HepG2 (cell line): ENCODE results near the gene CLMP. TPM values are rescaled to one million over a fixed set of nuclear protein-coding genes. Genes with fewer than 3 reads are reported as not detected.

ENCODE experiments used
- ATAC-seq: fragments of 200-7000 bp; cut with Tn5 transposase; 3 replicates; pipeline ENCODE4 v1.9.1; 2020; ENCODE audit warnings: mild to moderate bottlenecking, moderate library complexity
- BruUV-seq: library from RNA; stranded (reverse); fragments of 400-500 nt; replicated peaks from 2 replicates; lab custom pipeline; 2021; lab: Mats Ljungman, UMichigan
- CTCF ChIA-PET: fragments of 300-600 bp; formaldehyde crosslinking; extraction: SDS; loops from one replicate; lab custom pipeline; 2021; ENCODE audit warnings: low total read pairs, inconsistent platforms, low intra/inter-chr PET ratio; lab: Yijun Ruan, JAX
- POLR2A ChIA-PET: fragments of 350-600 bp; sonication (Branson Sonifier 250); formaldehyde crosslinking; loops from one replicate; lab custom pipeline; 2020; ENCODE audit warnings: antibody characterized with exemption, inconsistent platforms; lab: Yijun Ruan, JAX
- DNase-seq: peaks from one replicate; pipeline ENCODE4 v3.0.0-alpha.2; 2015; ENCODE audit warnings: low spot score
- FAIRE-seq: peaks from 3 replicates; lab custom pipeline; 2011; peaks lifted over from hg19 to GRCh38; lab: Jason Lieb, UNC
- H2AFZ ChIP-seq: one replicate; pipeline ENCODE4 v1.6.1; 2011; ENCODE audit warnings: low read length, inconsistent platforms
- H3K27ac ChIP-seq: fragments of 300-600 bp; 3 replicates; pipeline ENCODE4 v1.8.0; 2011; ENCODE audit warnings: mixed run types, mild to moderate bottlenecking, mixed read lengths, low read length, inconsistent platforms; ENCODE audit not compliant: insufficient read depth; ENCODE audit errors: extremely low read length
- H3K27me3 ChIP-seq, 2 experiments: fragments of 200-600 bp in 1 of 2; 2 replicates in 1 of 2; 3 replicates in 1 of 2; pipeline versions ENCODE4 v1.6.0 to v1.8.0; 2011; ENCODE audit warnings: low read length in 2 of 2, mild to moderate bottlenecking in 2 of 2, moderate library complexity in 2 of 2, inconsistent platforms in 1 of 2; ENCODE audit not compliant: insufficient read depth in 2 of 2, control insufficient read depth in 1 of 2
- H3K36me3 ChIP-seq, 2 experiments: fragments of 200-600 bp in 1 of 2; replicated peaks in 1 of 2; 2 replicates in 1 of 2; 3 replicates in 1 of 2; pipeline versions ENCODE4 v1.5.1 to v1.8.0; 2011; ENCODE audit warnings: low read length in 2 of 2, inconsistent platforms in 1 of 2; ENCODE audit not compliant: insufficient read depth in 2 of 2, control insufficient read depth in 1 of 2
- H3K4me1 ChIP-seq: 2 replicates; pipeline ENCODE4 v1.5.1; 2012; ENCODE audit warnings: low read length, inconsistent platforms; ENCODE audit not compliant: insufficient read depth
- H3K4me2 ChIP-seq: 2 replicates; pipeline ENCODE4 v1.6.0; 2011; ENCODE audit warnings: low read depth, low read length, inconsistent platforms
- H3K4me3 ChIP-seq, 3 experiments: fragments of 200-600 bp in 1 of 3; sonication (generic), shearing (Covaris generic) in 1 of 3; replicated peaks in 1 of 3; 2 replicates each; pipeline ENCODE4 v1.5.1; 2011 to 2016; ENCODE audit warnings: low read length in 3 of 3, inconsistent platforms in 2 of 3, low read depth in 2 of 3, mild to moderate bottlenecking in 2 of 3, control low read depth in 1 of 3, mixed read lengths in 1 of 3; ENCODE audit not compliant: insufficient read depth in 1 of 3
- H3K79me2 ChIP-seq: one replicate; pipeline ENCODE4 v1.6.1; 2011; ENCODE audit warnings: low read length, inconsistent platforms; ENCODE audit not compliant: insufficient read depth
- H3K9ac ChIP-seq: 2 replicates; pipeline ENCODE4 v1.6.0; 2011; ENCODE audit warnings: mild to moderate bottlenecking, low read depth, low read length, inconsistent platforms; ENCODE audit not compliant: insufficient read depth
- H3K9me3 ChIP-seq: 2 replicates; pipeline ENCODE4 v1.5.1; 2012; ENCODE audit warnings: mild to moderate bottlenecking, low read length
- H4K20me1 ChIP-seq: 2 replicates; pipeline ENCODE4 v1.6.0; 2011; ENCODE audit warnings: inconsistent platforms, mild to moderate bottlenecking, low read length, moderate library complexity; ENCODE audit not compliant: insufficient read depth
- ATF5 ChIP-seq: sonication (generic); formaldehyde crosslinking; IDR thresholded peaks from 2 replicates; pipeline ENCODE4 v1.4.0; 2020; ENCODE audit warnings: mild to moderate bottlenecking, low read depth, missing genetic modification reagents
- FLYWCH1 ChIP-seq: sonication (generic); formaldehyde crosslinking; IDR thresholded peaks from 2 replicates; pipeline ENCODE4 v1.8.1; 2023; ENCODE audit warnings: mild to moderate bottlenecking, missing genetic modification reagents
- FOXC1 ChIP-seq: sonication (generic); formaldehyde crosslinking; IDR thresholded peaks from 2 replicates; pipeline ENCODE4 v1.8.0; 2022; ENCODE audit warnings: mild to moderate bottlenecking, missing genetic modification reagents, borderline replicate concordance
- KLF12 ChIP-seq: sonication (generic); formaldehyde crosslinking; IDR thresholded peaks from 2 replicates; pipeline ENCODE4 v1.4.0; 2020; ENCODE audit warnings: missing genetic modification reagents, borderline replicate concordance
- KLF15 ChIP-seq: sonication (generic); formaldehyde crosslinking; IDR thresholded peaks from 2 replicates; pipeline ENCODE4 v1.8.1; 2023; ENCODE audit warnings: borderline replicate concordance, mild to moderate bottlenecking, inconsistent platforms, missing genetic modification reagents, mixed read lengths
- KLF6 ChIP-seq: IDR thresholded peaks from 2 replicates; pipeline ENCODE4 v1.8.0; 2016; ENCODE audit warnings: missing biosample characterization, missing genetic modification reagents
- LBX2 ChIP-seq: sonication (generic); formaldehyde crosslinking; IDR thresholded peaks from 2 replicates; pipeline ENCODE4 v1.5.0; 2020; ENCODE audit warnings: missing genetic modification reagents, mild to moderate bottlenecking, borderline replicate concordance
- SRY ChIP-seq: sonication (generic); formaldehyde crosslinking; IDR thresholded peaks from 2 replicates; pipeline ENCODE4 v1.8.0; 2022; ENCODE audit warnings: mild to moderate bottlenecking, missing genetic modification reagents
- THAP11 ChIP-seq: IDR thresholded peaks from 2 replicates; pipeline ENCODE4 v1.6.1; 2016; ENCODE audit warnings: missing biosample characterization, missing genetic modification reagents
- ZNF230 ChIP-seq: sonication (generic); formaldehyde crosslinking; IDR thresholded peaks from 2 replicates; pipeline ENCODE4 v1.4.0; 2020; ENCODE audit warnings: mild to moderate bottlenecking, missing genetic modification reagents
- ZNF496 ChIP-seq: sonication (generic); formaldehyde crosslinking; IDR thresholded peaks from 2 replicates; pipeline ENCODE4 v1.8.1; 2023; ENCODE audit warnings: mild to moderate bottlenecking, moderate library complexity, missing genetic modification reagents; ENCODE audit not compliant: insufficient replicate concordance
- ZNF775 ChIP-seq: sonication (generic); formaldehyde crosslinking; IDR thresholded peaks from 2 replicates; pipeline ENCODE4 v1.4.0; 2020; ENCODE audit warnings: missing genetic modification reagents, mild to moderate bottlenecking, moderate library complexity, borderline replicate concordance
- in situ Hi-C: cut with HindIII; loops from 2 replicates; pipeline ENCODE4 v1.10.0; 2017; ENCODE audit warnings: low pct_unique_long_range_greater_than_20kb; ENCODE audit not compliant: extremely low pct_ligation_motif_present
- intact Hi-C: fragments of 100-400 bp; cut with micrococcal nuclease; formaldehyde crosslinking; loops from one replicate; pipeline ENCODE4 v1.10.0; 2022; ENCODE audit not compliant: unreplicated experiment
- polyA plus RNA-seq, 8 experiments: library from polyadenylated mRNA; depleted of rRNA in 3 of 8; stranded (reverse) in 7 of 8; unstranded in 1 of 8; fragments of >200 nt; fragmentation: Illumina TruSeq in 4 of 8; extraction: Trizol in 4 of 8; gene quantifications; 2 replicates each; pipeline versions ENCODE4 v1.2.1 to v1.2.3, GENCODE V29; 2011 to 2016; ENCODE audit warnings: low read depth in 4 of 8, missing spikeins in 1 of 8, mixed read lengths in 1 of 8; ENCODE audit not compliant: insufficient read depth in 1 of 8
- total RNA-seq, 5 experiments: library from RNA; depleted of rRNA; stranded (reverse); fragments of >200 nt; fragmentation: Illumina TruSeq; extraction: Trizol; gene quantifications; 2 replicates each; pipeline ENCODE4 v1.2.3, GENCODE V29; 2016; ENCODE audit warnings: low read depth in 1 of 5

Gene CLMP
- total and polyA plus RNA-seq, 2 of the 13 experiments (the other 11 are each of a cell fraction or from before 2014, with no cell fraction given), result not detected

- no peak overlapping the region for H3K27ac ChIP-seq
- POLR2A ChIA-PET, result interaction anchor here (1.6 kb wide), 1 partner anchor 11 kb away, joined by 3 read pairs; the partner anchor contains the start of gene HSPA8
- ATAC-seq, result no peak
- intact Hi-C loops, result no loop called here
- H3K27me3 ChIP-seq, result no peaks in the 10 kb centered on the region
- H2AFZ ChIP-seq, result no peak overlapping the region
- no peak for TF ChIP-seq KLF12 (CRISPR knock-in tag)
- TF ChIP-seq KLF6 (CRISPR knock-in tag), result no peak
- TF ChIP-seq SRY, result no peak
- no peak for TF ChIP-seq THAP11 (CRISPR knock-in tag)
- TF ChIP-seq ZNF496 (CRISPR knock-in tag), result no peak
- TF ChIP-seq LBX2 (CRISPR knock-in tag), result no peak
- TF ChIP-seq ZNF775, result no peak
- TF ChIP-seq ZNF230, result no peak
- TF ChIP-seq ATF5 (CRISPR knock-in tag), result no peak
- TF ChIP-seq KLF15 (CRISPR knock-in tag), result no peak
- no peak for TF ChIP-seq FLYWCH1
- TF ChIP-seq FOXC1, result no peak
- TF ChIP-seq, all 625 proteins: peak for 0
- in situ Hi-C loops, result no loop called here
- H3K4me3 ChIP-seq, result no peak overlapping the region
- no peak overlapping the region for H3K9ac ChIP-seq
- no peaks in the 10 kb centered on the region for H3K79me2 ChIP-seq
- no peak overlapping the region for H3K4me2 ChIP-seq
- H3K36me3 ChIP-seq, result no peaks in the 10 kb centered on the region
- no peaks in the 10 kb centered on the region for H4K20me1 ChIP-seq
- no peaks in the 10 kb centered on the region for H3K9me3 ChIP-seq
- no TSS peak for BruUV-seq
- CTCF ChIA-PET, result no interaction called here
- FAIRE-seq (no peak), DNase-seq (no peak)
- H3K4me1 ChIP-seq, result no peaks in the 10 kb centered on the region
These were observed 122.3 kb downstream of the CLMP start for GRCh38 chr11:123072762-123073161.
